NB4 (cell line): ENCODE measurements around the gene GRID2.

Experiments
- DNase-seq: peaks from one replicate; pipeline ENCODE4 v3.0.0; 2010; ENCODE audit warnings: low read depth
- H3K4me3 ChIP-seq: one replicate; pipeline ENCODE4 v1.5.1; 2011; ENCODE audit warnings: mild to moderate bottlenecking, low read depth, low read length, moderate library complexity
- MYC ChIP-seq: IDR thresholded peaks from 2 replicates; pipeline ENCODE4 v1.6.1; 2011; ENCODE audit warnings: low read depth, low read length
- POLR2A ChIP-seq: IDR thresholded peaks from 2 replicates; pipeline ENCODE4 v1.6.1; 2011; ENCODE audit warnings: mild to moderate bottlenecking; ENCODE audit not compliant: insufficient read length; ENCODE audit errors: extremely low read depth
- TF ChIP-seq, protein P1 (sequence below): IDR thresholded peaks from 2 replicates; pipeline ENCODE4 v1.6.1; 2011; ENCODE audit warnings: low read depth, low read length
- TF ChIP-seq, protein P2 (sequence below): IDR thresholded peaks from one replicate; pipeline ENCODE4 v1.5.1; 2012; ENCODE audit warnings: low read depth, low read length

The GRID2 gene

DNA sequence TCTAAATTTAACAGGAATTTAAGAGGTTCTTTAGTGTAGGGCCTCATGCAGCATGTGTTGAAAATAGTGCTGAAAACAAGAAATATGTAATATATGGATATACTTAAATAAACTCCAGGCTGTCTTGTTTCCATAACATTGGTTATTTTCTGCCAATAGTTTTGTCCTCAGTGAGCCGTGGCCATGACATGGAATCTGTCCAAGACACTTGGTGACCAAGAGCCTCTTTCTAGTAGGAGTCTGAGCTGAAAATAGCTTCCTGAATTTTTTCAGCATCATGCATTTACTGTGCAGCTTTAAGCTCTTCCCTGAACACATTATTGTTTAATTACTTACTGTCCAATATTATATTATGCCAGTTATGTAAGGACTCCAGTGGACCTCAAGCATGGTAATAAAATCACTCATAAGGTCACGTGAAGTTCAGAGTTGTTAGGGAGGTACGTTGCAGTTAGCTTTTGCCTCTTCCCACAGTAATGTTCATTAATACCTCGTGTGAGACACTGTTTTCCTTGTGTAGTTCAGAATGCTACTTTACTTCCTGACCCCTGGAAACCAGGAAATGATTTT lies 488.2 kb downstream of the GRID2 start:
- no peak for TF ChIP-seq POLR2A
- no peak for TF ChIP-seq MYC
- TF ChIP-seq, protein P1, sequence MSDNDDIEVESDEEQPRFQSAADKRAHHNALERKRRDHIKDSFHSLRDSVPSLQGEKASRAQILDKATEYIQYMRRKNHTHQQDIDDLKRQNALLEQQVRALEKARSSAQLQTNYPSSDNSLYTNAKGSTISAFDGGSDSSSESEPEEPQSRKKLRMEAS: no peak
- TF ChIP-seq, protein P2, sequence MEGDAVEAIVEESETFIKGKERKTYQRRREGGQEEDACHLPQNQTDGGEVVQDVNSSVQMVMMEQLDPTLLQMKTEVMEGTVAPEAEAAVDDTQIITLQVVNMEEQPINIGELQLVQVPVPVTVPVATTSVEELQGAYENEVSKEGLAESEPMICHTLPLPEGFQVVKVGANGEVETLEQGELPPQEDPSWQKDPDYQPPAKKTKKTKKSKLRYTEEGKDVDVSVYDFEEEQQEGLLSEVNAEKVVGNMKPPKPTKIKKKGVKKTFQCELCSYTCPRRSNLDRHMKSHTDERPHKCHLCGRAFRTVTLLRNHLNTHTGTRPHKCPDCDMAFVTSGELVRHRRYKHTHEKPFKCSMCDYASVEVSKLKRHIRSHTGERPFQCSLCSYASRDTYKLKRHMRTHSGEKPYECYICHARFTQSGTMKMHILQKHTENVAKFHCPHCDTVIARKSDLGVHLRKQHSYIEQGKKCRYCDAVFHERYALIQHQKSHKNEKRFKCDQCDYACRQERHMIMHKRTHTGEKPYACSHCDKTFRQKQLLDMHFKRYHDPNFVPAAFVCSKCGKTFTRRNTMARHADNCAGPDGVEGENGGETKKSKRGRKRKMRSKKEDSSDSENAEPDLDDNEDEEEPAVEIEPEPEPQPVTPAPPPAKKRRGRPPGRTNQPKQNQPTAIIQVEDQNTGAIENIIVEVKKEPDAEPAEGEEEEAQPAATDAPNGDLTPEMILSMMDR: no peak
- DNase-seq: no peak
- no peak overlapping the region for H3K4me3 ChIP-seq

GRCh38 chr4:92809381-92809780 lies 505.6 kb downstream of the GRID2 start:
- DNase-seq: no peak
- H3K4me3 ChIP-seq: no peak overlapping the region
- TF ChIP-seq MYC (no peak), POLR2A (no peak)
- TF ChIP-seq, protein P1: no peak
- TF ChIP-seq, protein P2: no peak

GRCh38 chr4:92812652-92813051 lies 508.9 kb downstream of the GRID2 start:
- no peak overlapping the region for H3K4me3 ChIP-seq
- no peak for DNase-seq
- no peak for TF ChIP-seq POLR2A
- TF ChIP-seq, protein P1: no peak
- TF ChIP-seq, protein P2: no peak
- TF ChIP-seq MYC: no peak

GRCh38 chr4:92814677-92815076 lies 510.9 kb downstream of the GRID2 start:
- no peak overlapping the region for H3K4me3 ChIP-seq
- DNase-seq: no peak
- TF ChIP-seq, protein P1: no peak
- no peak for TF ChIP-seq MYC
- TF ChIP-seq, protein P2: no peak
- TF ChIP-seq POLR2A: no peak

GRCh38 chr4:92825256-92825655 lies 521.5 kb downstream of the GRID2 start:
- TF ChIP-seq MYC: no peak
- no peak for DNase-seq
- H3K4me3 ChIP-seq: no peak overlapping the region

DNA sequence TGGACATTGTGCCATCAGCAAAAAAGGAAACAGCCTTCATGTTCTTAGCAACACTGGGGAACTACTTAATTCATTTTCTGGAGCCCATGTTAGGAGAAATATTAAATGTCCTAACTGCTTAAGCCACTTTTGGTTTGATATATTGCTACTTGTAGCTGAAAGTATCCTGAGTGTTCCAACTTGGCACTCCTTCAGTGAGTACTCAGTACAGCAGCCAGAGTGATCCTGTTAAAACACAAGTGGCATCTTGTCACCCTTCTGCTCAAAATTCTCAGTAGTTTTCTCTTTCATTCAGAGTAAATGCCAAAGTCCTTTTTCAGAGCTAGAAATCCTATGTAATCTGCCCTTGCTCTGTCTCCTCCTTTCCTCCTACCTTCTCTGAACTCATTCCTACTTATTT lies 522.0 kb downstream of the GRID2 start:
- H3K4me3 ChIP-seq: no peak overlapping the region
- no peak for DNase-seq
- TF ChIP-seq, protein P1: no peak

DNA sequence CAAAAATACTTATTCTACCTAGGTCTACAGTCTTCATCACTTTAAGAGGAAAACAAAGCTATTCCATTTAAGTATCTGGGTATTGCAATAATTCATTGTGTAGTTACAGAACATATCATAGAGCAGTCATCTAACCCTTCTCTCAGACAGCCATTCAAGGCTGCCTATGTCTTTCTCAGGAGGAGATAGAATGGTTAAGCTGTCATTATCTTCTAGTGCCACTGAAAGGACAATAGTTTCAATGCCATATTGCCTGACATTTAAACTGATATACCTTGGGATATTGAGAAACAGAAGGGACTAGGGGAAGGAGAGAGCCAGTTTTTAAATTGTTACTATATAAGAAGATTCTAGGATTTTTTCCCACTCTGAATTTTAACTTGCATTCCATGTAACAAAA lies 527.0 kb downstream of the GRID2 start:
- no peak for DNase-seq
- no peak overlapping the region for H3K4me3 ChIP-seq
- no peak for TF ChIP-seq POLR2A
- TF ChIP-seq, protein P2: no peak
- TF ChIP-seq, protein P1: no peak
- no peak for TF ChIP-seq MYC
